HG02759 (cell line): ENCODE measurements around the gene TNNI3.
"Not testable (repeated sequence)": the region's sequence is repeated elsewhere in the genome, so short reads cannot be mapped to it uniquely, and the experiment has no call there.

Source experiments
- ATAC-seq: cut with Tn5 transposase; IDR thresholded peaks from one replicate; pipeline ENCODE4 v1.9.1; 2021; ENCODE audit warnings: mild to moderate bottlenecking, moderate library complexity; ENCODE audit not compliant: unreplicated experiment

Gene TNNI3

DNA sequence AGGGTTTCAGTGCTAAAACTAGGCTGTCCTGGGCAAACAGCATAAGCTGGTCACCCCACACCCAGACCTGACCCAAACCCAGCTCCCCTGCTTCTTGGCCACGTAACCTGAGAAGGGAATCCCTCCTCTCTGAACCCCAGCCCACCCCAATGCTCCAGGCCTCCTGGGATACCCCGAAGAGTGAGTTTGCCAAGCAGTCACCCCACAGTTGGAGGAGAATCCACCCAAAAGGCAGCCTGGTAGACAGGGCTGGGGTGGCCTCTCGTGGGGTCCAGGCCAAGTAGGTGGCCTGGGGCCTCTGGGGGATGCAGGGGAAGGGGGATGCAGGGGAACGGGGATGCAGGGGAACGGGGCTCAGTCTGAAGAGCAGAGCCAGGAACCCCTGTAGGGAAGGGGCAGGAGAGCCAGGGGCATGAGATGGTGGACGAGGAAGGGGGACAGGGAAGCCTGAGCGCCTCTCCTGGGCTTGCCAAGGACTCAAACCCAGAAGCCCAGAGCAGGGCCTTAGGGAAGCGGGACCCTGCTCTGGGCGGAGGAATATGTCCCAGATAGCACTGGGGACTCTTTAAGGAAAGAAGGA is 42.9 kb downstream of the TNNI3 start:
- no peak for ATAC-seq

DNA sequence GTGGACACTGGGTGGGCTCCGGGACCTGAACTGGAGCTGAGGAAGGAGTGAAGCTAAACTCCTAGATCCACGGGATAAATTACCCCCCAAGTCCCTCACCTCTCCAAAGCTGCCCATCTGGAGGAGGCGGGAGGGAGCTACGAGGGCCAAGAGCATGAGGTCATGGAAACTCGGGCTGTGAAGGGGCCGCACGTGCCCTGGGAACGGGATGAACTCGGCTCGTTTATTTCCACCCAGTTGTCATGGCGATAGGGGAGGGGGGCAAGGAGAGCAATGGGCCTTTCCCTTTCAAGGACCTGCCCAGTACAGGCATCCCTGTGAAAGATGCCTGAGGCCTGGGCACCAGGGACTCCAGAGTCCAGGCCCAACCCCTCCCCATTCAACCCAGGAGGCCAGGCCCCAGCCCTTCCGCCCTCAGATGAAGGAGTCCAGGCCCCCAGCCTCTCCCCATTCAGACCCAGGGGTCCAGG is 43.9 kb downstream of the TNNI3 start:
- ATAC-seq = no peak

GRCh38 chr19:55112777-55113569 is 44.6 kb downstream of the TNNI3 start:
- ATAC-seq = no peak

DNA sequence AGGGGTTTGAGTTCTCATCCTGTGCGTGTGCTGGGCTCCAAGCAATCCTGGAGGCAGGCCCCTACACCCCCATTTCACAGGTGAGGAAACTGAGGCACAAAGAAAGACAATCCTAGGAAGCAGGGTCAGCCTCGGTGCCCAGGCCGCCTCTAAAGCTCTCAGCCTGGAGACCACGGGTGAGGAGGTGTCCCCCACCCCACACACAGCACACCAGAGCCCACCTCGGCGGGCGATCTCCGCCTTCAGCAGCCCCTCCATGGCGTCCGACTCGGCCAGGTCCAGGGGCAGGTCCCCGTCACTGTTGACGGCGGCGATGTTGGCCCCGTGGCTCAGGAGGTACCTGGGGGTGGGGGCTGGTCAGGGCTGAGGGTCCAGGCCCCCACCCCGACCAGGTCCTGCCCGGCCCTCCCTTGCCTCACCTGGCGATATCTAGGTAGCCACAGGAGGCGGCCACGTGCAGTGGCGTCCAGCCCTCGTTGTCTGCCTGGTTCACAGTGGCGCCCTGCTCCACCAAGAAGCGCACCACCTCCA is 45.2 kb downstream of the TNNI3 start:
- ATAC-seq = no peak

GRCh38 chr19:55111238-55111831 is 46.2 kb downstream of the TNNI3 start:
- ATAC-seq = no peak

- no peak for ATAC-seq
These were observed 47.8 kb downstream of the TNNI3 start for GRCh38 chr19:55109527-55110291.

DNA sequence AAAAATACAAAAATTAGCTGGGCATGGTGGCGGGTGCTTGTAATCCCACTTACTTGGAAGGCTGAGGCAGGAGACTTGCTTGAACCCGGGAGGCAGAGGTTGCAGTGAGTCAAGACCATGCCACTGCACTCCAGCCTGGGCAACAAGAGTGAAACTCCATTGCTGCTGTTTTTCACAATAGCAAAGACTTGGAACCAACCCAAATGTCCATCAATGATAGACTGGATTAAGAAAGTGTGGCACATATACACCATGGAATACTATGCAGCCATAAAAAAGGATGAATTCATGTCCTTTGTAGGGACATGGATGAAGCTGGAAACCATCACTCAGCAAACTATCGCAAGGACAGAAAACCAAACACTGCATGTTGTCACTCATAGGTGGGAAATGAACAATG is 50.3 kb downstream of the TNNI3 start:
- not testable (repeated sequence) for ATAC-seq

DNA sequence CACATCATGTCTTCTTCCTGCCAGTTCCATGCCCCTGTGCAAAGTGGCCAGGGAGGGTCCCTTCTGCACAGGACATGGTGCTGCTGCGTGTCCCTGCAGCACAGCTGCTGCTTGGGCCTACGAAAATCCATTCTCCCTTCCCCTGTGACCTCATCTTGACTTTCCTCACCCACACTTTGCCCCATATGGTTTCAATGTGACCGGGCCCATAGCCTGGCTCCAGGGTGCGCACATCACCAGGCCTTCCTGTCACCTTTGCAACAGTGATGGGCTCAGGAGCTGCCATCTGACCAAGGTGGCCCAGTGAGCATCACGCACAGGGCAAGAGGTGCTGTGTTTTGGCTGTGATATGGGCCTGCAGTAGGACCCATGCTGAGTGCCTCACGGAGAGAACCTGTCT is 50.9 kb downstream of the TNNI3 start:
- no peak for ATAC-seq

GRCh38 chr19:55105237-55105636 is 52.3 kb downstream of the TNNI3 start:
- no peak for ATAC-seq

GRCh38 chr19:55103190-55103589 is 54.3 kb downstream of the TNNI3 start:
- no peak for ATAC-seq
